Astrocyte (in vitro differentiated cells and primary cell): ENCODE results near the gene THSD7B.

ENCODE experiments used
- CTCF ChIP-seq: IDR thresholded peaks from 2 replicates; pipeline ENCODE4 v1.5.1; 2011; ENCODE audit warnings: low read depth, mild to moderate bottlenecking, inconsistent platforms, low read length, moderate library complexity; ENCODE audit not compliant: insufficient read depth
- EZH2 ChIP-seq: IDR thresholded peaks from 2 replicates; pipeline ENCODE4 v1.6.1; 2012; ENCODE audit warnings: mild to moderate bottlenecking, low read length, inconsistent platforms; ENCODE audit not compliant: insufficient read depth

DNA sequence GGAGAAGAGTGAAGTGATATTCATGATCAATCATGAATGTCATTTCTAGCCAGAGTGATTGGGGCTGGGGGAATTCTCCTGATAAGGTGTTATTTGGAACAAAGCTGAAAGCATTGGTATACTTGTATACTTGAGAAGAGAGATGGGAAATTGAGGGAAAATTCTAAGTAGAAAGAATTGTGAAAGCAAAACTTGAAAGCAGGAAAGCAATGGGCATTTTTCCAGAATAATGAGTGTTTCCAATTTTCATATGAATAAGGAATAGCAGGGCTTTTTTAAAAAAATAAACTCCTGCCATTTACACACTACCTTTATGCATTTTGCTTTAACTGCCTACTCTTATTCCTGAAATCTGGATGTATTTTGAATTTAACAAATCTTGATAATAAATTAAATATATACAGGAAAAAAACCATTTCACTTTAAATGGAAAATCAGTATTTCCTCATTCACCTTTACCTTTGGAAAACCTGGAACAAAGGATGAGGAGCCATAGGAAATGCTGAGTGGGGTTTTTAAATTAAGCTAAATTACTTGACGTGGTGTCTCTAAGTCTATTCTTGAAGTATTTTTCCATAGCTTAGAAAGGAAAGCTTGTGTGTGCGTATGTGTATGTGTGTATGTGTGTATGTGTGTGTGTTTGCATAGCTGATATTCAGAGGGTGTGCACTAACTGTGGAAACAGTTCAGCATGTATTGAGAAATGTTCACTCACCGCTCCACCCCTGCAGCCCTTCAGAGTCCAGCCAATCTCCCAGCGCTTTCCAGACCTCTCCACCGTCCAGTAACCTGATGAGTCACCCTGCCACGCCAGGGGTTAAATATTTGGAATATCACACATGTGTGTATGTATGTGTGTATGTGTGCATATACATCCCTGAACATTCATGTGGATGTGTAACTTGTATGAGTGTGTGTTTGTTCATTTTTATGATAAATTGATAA lies 427.3 kb downstream of the THSD7B start:
- TF ChIP-seq CTCF, result no peak
- no peak for TF ChIP-seq EZH2
